ENCODE data around the gene PRELP.
A peak's percentile ranks its signal among the peaks of the same experiment; 100 is the strongest.

Gene PRELP

DNA sequence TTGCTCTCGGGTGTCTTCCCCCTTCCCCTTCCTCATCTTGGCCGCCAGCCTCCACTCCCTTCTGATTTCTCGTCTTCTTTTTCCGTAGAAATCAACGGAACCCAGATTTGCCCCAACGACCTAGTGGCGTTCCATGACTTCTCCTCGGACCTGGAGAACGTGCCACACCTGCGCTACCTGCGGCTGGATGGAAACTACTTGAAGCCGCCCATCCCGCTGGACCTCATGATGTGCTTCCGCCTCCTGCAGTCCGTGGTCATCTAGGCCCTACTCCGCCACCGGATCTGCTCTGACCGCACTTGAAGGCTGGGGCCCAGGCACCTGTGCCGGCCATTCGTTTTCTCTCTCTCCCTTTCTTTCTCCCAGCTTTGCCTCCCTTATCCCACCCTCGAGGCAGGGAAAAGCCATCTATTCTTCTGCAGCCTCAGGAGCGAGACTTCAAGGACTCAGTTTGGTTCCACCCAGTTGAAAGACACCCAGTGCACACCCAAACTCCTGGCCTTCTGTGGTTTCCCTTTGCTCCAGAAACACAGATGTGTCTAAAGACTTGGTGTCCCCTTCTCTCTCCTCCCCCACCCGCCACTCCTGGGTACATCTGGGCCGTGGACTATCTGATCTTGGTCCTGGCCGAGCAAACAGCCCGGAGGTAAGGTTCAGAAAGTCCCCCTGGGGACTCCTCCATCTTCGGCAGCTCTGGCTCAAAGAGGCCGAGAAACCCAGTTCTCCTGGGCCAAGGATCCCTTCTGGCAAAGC, 11.2 kb downstream of the PRELP start:
- TF ChIP-seq, protein P1, sequence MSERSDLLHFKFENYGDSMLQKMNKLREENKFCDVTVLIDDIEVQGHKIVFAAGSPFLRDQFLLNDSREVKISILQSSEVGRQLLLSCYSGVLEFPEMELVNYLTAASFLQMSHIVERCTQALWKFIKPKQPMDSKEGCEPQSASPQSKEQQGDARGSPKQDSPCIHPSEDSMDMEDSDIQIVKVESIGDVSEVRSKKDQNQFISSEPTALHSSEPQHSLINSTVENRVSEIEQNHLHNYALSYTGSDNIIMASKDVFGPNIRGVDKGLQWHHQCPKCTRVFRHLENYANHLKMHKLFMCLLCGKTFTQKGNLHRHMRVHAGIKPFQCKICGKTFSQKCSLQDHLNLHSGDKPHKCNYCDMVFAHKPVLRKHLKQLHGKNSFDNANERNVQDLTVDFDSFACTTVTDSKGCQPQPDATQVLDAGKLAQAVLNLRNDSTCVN (tag by site-specific recombination; optimal IDR thresholded peaks at IDR 0.05): no peak
- TF ChIP-seq ZNF791 (tag by site-specific recombination; IDR thresholded peaks at IDR 0.05): no peak
- TF ChIP-seq, protein P2, sequence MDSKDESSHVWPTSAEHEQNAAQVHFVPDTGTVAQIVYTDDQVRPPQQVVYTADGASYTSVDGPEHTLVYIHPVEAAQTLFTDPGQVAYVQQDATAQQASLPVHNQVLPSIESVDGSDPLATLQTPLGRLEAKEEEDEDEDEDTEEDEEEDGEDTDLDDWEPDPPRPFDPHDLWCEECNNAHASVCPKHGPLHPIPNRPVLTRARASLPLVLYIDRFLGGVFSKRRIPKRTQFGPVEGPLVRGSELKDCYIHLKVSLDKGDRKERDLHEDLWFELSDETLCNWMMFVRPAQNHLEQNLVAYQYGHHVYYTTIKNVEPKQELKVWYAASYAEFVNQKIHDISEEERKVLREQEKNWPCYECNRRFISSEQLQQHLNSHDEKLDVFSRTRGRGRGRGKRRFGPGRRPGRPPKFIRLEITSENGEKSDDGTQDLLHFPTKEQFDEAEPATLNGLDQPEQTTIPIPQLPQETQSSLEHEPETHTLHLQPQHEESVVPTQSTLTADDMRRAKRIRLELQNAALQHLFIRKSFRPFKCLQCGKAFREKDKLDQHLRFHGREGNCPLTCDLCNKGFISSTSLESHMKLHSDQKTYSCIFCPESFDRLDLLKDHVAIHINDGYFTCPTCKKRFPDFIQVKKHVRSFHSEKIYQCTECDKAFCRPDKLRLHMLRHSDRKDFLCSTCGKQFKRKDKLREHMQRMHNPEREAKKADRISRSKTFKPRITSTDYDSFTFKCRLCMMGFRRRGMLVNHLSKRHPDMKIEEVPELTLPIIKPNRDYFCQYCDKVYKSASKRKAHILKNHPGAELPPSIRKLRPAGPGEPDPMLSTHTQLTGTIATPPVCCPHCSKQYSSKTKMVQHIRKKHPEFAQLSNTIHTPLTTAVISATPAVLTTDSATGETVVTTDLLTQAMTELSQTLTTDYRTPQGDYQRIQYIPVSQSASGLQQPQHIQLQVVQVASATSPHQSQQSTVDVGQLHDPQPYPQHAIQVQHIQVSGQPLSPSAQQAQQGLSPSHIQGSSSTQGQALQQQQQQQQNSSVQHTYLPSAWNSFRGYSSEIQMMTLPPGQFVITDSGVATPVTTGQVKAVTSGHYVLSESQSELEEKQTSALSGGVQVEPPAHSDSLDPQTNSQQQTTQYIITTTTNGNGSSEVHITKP (tag by site-specific recombination; IDR thresholded peaks at IDR 0.05): no peak
- TF ChIP-seq, protein P3, sequence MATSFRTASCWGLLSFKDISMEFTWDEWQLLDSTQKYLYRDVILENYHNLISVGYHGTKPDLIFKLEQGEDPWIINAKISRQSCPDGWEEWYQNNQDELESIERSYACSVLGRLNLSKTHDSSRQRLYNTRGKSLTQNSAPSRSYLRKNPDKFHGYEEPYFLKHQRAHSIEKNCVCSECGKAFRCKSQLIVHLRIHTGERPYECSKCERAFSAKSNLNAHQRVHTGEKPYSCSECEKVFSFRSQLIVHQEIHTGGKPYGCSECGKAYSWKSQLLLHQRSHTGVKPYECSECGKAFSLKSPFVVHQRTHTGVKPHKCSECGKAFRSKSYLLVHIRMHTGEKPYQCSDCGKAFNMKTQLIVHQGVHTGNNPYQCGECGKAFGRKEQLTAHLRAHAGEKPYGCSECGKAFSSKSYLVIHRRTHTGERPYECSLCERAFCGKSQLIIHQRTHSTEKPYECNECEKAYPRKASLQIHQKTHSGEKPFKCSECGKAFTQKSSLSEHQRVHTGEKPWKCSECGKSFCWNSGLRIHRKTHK (tag by site-specific recombination; IDR thresholded peaks at IDR 0.05): no peak
- ChIA-PET CTCF (interaction anchor here (0.6 to 8.9 kb wide), 13 partner anchors 18 to 575 kb away, joined by 3 to 182 read pairs (median 7); no protein-coding TSS in a partner anchor), POLR2A (no interaction called here)

DNA sequence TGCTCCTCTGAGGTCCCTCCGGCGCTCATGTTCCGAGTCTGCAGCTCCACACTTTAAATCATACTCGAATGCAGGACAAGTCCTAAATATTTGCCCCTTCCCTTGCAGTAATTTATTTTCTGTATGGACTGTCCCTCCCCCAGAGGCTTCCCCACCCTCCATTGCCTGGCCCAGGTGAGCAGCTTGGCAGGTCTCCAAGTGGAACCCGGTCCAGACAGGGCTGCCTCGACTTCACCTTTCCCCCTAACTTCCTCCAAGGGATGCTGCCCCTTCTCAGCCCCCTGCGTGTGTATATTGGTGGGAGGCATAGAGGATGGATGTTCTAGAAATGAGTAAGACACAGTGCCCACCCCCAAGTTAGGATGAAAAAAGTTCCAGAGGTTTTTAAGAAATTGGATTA, 12.9 kb downstream of the PRELP start:
- no peak overlapping the region for H3K4me3 ChIP-seq (ENCODE audit: low read depth, low read length)
- H3K9me3 ChIP-seq (ENCODE audit: control insufficient read depth, insufficient read depth, low read depth, low read length): no peaks in the 10 kb centered on the region
- ChIA-PET CTCF (interaction anchor here (0.6 to 8.9 kb wide), 37 partner anchors 9 to 224 kb away, joined by 3 to 182 read pairs (median 5); partner anchors contain the start of gene PRELP), POLR2A (interaction anchor here (1.0 to 1.6 kb wide), 3 partner anchors 16 to 184 kb away, joined by 3 read pairs; no protein-coding TSS in a partner anchor)
- H3K27ac ChIP-seq (ENCODE audit: extremely low read depth, low read depth, low read length): no peak overlapping the region
- TF ChIP-seq KLF8 (tag by site-specific recombination; IDR thresholded peaks at IDR 0.05): no peak
- TF ChIP-seq, protein P4, sequence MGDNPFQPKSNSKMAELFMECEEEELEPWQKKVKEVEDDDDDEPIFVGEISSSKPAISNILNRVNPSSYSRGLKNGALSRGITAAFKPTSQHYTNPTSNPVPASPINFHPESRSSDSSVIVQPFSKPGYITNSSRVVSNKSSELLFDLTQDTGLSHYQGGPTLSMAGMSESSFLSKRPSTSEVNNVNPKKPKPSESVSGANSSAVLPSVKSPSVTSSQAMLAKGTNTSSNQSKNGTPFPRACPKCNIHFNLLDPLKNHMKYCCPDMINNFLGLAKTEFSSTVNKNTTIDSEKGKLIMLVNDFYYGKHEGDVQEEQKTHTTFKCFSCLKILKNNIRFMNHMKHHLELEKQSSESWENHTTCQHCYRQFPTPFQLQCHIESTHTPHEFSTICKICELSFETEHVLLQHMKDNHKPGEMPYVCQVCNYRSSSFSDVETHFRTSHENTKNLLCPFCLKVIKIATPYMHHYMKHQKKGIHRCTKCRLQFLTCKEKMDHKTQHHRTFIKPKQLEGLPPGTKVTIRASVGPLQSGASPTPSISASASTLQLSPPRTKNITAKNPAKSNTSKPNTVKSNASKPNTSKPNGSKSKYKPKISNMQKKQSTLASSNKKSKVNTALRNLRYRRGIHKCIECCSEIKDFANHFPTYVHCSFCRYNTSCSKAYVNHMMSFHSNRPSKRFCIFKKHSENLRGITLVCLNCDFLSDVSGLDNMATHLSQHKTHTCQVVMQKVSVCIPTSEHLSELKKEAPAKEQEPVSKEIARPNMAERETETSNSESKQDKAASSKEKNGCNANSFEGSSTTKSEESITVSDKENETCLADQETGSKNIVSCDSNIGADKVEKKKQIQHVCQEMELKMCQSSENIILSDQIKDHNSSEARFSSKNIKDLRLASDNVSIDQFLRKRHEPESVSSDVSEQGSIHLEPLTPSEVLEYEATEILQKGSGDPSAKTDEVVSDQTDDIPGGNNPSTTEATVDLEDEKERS (tag by site-specific recombination; IDR thresholded peaks at IDR 0.05): no peak
- TF ChIP-seq ZNF837 (tag by site-specific recombination; IDR thresholded peaks at IDR 0.05): no peak
- no peak for TF ChIP-seq ZNF2 (tag by site-specific recombination; IDR thresholded peaks at IDR 0.05)
- TF ChIP-seq ZNF501 (tag by site-specific recombination; IDR thresholded peaks at IDR 0.05): no peak
- TF ChIP-seq, protein P5, sequence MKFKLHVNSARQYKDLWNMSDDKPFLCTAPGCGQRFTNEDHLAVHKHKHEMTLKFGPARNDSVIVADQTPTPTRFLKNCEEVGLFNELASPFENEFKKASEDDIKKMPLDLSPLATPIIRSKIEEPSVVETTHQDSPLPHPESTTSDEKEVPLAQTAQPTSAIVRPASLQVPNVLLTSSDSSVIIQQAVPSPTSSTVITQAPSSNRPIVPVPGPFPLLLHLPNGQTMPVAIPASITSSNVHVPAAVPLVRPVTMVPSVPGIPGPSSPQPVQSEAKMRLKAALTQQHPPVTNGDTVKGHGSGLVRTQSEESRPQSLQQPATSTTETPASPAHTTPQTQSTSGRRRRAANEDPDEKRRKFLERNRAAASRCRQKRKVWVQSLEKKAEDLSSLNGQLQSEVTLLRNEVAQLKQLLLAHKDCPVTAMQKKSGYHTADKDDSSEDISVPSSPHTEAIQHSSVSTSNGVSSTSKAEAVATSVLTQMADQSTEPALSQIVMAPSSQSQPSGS (tag by site-specific recombination; IDR thresholded peaks at IDR 0.05; ENCODE audit: low read depth): no peak
- H3K4me1 ChIP-seq (ENCODE audit: control insufficient read depth, insufficient read depth, low read length): no peaks in the 10 kb centered on the region
- no peaks in the 10 kb centered on the region for H3K36me3 ChIP-seq (ENCODE audit: control insufficient read depth in 2 of 2, insufficient read depth in 1 of 2, low read length in 2 of 2)

More for the DNA sequence above, 11.2 kb downstream of the PRELP start:
- Histone ChIP-seq H3K4me3 (ENCODE audit: low read depth, low read length) (no peak overlapping the region), H3K9me3 (ENCODE audit: control insufficient read depth, insufficient read depth, low read depth, low read length) (no peaks in the 10 kb centered on the region), H3K27ac (ENCODE audit: extremely low read depth, low read depth, low read length) (peak overlapping the region; percentile 10; the same call in 1 of the 2 replicates), H3K36me3 (ENCODE audit: control insufficient read depth in 2 of 2, insufficient read depth in 1 of 2, low read length in 2 of 2) (no peaks in the 10 kb centered on the region), H3K4me1 (ENCODE audit: control insufficient read depth, insufficient read depth, low read length) (no peaks in the 10 kb centered on the region)
